PC-9 (cell line): ENCODE data around the gene MAOA.

Experiments
- EZH2 ChIP-seq: fragments of 200-600 bp; sonication (generic); IDR thresholded peaks from 2 replicates; pipeline ENCODE4 v1.8.0; 2017; ENCODE audit warnings: antibody characterized with exemption, low read depth
- TF ChIP-seq, protein P1 (sequence below): fragments of 200-600 bp; sonication (generic); conservative IDR thresholded peaks from 2 replicates; pipeline ENCODE4 v1.6.1; 2017; ENCODE audit warnings: mixed run types, antibody characterized with exemption, mild to moderate bottlenecking, moderate library complexity

DNA sequence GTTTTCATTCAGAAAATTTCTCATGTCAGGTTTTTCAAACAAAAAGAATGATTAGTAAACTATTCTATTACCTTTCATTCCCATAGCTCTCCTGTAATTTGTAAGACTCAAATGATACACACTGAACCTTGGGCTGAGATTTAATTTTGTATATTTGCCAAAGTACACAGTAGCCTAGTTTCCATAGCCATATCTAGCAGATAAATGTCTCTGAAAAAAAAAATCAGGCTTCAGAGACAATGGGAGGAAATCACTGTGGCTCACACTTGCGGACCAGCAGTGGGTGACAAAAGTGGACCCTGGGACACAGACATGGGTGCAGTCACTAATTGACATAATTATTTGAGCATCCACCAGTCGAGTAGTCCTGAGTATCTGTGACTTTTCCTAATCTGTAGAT is 46.6 kb downstream of the MAOA start:
- TF ChIP-seq, protein P1, sequence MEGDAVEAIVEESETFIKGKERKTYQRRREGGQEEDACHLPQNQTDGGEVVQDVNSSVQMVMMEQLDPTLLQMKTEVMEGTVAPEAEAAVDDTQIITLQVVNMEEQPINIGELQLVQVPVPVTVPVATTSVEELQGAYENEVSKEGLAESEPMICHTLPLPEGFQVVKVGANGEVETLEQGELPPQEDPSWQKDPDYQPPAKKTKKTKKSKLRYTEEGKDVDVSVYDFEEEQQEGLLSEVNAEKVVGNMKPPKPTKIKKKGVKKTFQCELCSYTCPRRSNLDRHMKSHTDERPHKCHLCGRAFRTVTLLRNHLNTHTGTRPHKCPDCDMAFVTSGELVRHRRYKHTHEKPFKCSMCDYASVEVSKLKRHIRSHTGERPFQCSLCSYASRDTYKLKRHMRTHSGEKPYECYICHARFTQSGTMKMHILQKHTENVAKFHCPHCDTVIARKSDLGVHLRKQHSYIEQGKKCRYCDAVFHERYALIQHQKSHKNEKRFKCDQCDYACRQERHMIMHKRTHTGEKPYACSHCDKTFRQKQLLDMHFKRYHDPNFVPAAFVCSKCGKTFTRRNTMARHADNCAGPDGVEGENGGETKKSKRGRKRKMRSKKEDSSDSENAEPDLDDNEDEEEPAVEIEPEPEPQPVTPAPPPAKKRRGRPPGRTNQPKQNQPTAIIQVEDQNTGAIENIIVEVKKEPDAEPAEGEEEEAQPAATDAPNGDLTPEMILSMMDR = no peak
- no peak for TF ChIP-seq EZH2
